Activated CD4-positive, alpha-beta T cell treated with anti-CD3 and anti-CD28 coated beads, Interleukin-2, amount 10 ng/mL, durations not matched to agents 7 days and 5 days (primary cell): ENCODE data around the gene YBX2. TPM values are rescaled to one million over a fixed set of nuclear protein-coding genes. Genes with fewer than 3 reads are reported as not detected.
A peak's percentile ranks its signal among the peaks of the same experiment; 100 is the strongest.

Experiments used
- CTCF ChIA-PET: fragments of 350-600 bp; sonication (Branson Sonifier 250); formaldehyde crosslinking; loops from one replicate; lab custom pipeline; 2021; ENCODE audit warnings: antibody characterized with exemption; lab: Charles Lee
- POLR2A ChIA-PET: fragments of 350-600 bp; sonication (Branson Sonifier 250); formaldehyde crosslinking; loops from one replicate; lab custom pipeline; 2021; ENCODE audit warnings: antibody characterized with exemption; lab: Charles Lee
- DNase-seq: peaks from one replicate; pipeline ENCODE4 v3.0.0-alpha.2; 2020
- H3K27ac Mint-ChIP-seq: one replicate; pipeline ENCODE4 v1.8.0; 2021; ENCODE audit warnings: mild to moderate bottlenecking, moderate library complexity, mixed read lengths
- H3K27me3 Mint-ChIP-seq: one replicate; pipeline ENCODE4 v1.8.0; 2021; ENCODE audit warnings: mixed read lengths
- H3K36me3 Mint-ChIP-seq: one replicate; pipeline ENCODE4 v1.8.0; 2021; ENCODE audit warnings: low read depth, mixed read lengths
- H3K4me1 Mint-ChIP-seq: one replicate; pipeline ENCODE4 v1.8.0; 2021; ENCODE audit warnings: mixed read lengths
- H3K4me3 Mint-ChIP-seq: one replicate; pipeline ENCODE4 v1.8.0; 2021; ENCODE audit warnings: mild to moderate bottlenecking, moderate library complexity, mixed read lengths
- H3K9me3 Mint-ChIP-seq: one replicate; pipeline ENCODE4 v1.8.0; 2021; ENCODE audit warnings: mixed read lengths
- total RNA-seq, 2 experiments: library from RNA; stranded (reverse); gene quantifications; one replicate each; pipeline ENCODE4 v1.2.3, GENCODE V29; 2021

YBX2 gene
- total RNA-seq, 2 experiments from 2014 or later, result 0.55 to 0.83 TPM

- Mint-ChIP-seq H3K36me3 (no peaks in the 10 kb centered on the region), H3K4me1 (peaks cover 26% of the 10 kb centered on the region), H3K27me3 (peaks cover 46% of the 10 kb centered on the region), H3K9me3 (no peaks in the 10 kb centered on the region), H3K27ac (no peak overlapping the region), H3K4me3 (no peak overlapping the region)
- DNase-seq, result no peak
- CTCF ChIA-PET, result interaction anchor here (1.1 to 2.1 kb wide), 4 partner anchors 9 to 41 kb away, joined by 3 to 11 read pairs (median 4); partner anchors contain the start of genes CTDNEP1, ELP5 and SLC2A4
- POLR2A ChIA-PET, result no interaction called here
Observed at GRCh38 chr17:7292729-7293128, 1.7 kb downstream of the YBX2 start.

GRCh38 chr17:7292194-7292593, 2.2 kb downstream of the YBX2 start:
- ChIA-PET CTCF (interaction anchor here (1.2 to 2.1 kb wide), 3 partner anchors 10 to 40 kb away, joined by 3 to 11 read pairs (median 4); partner anchors contain the start of genes CTDNEP1, ELP5 and SLC2A4), POLR2A (no interaction called here)
- Mint-ChIP-seq H3K4me3 (no peak overlapping the region), H3K27me3 (peaks cover 51% of the 10 kb centered on the region), H3K9me3 (no peaks in the 10 kb centered on the region), H3K4me1 (peaks cover 26% of the 10 kb centered on the region), H3K27ac (no peak overlapping the region), H3K36me3 (no peaks in the 10 kb centered on the region)
- no peak for DNase-seq

- Mint-ChIP-seq H3K9me3 (no peaks in the 10 kb centered on the region), H3K36me3 (no peaks in the 10 kb centered on the region), H3K4me3 (no peak overlapping the region), H3K27me3 (peaks cover 59% of the 10 kb centered on the region), H3K27ac (no peak overlapping the region), H3K4me1 (peaks cover 15% of the 10 kb centered on the region)
- ChIA-PET POLR2A (no interaction called here), CTCF (interaction anchor here (1.0 to 2.1 kb wide), 3 partner anchors 14 to 70 kb away, joined by 3 to 11 read pairs (median 3); no protein-coding TSS in a partner anchor)
- DNase-seq, result no peak
Observed at GRCh38 chr17:7290685-7291084, 3.8 kb downstream of the YBX2 start.

GRCh38 chr17:7290166-7290565, 4.3 kb downstream of the YBX2 start:
- no peaks in the 10 kb centered on the region for H3K9me3 Mint-ChIP-seq
- H3K4me3 Mint-ChIP-seq, result no peak overlapping the region
- POLR2A ChIA-PET, result no interaction called here
- DNase-seq, result no peak
- peaks cover 60% of the 10 kb centered on the region for H3K27me3 Mint-ChIP-seq
- peaks cover 11% of the 10 kb centered on the region for H3K4me1 Mint-ChIP-seq
- CTCF ChIA-PET, result interaction anchor here (1.4 kb wide), 1 partner anchor 70 kb away, joined by 3 read pairs; no protein-coding TSS in a partner anchor
- H3K27ac Mint-ChIP-seq, result no peak overlapping the region
- H3K36me3 Mint-ChIP-seq, result no peaks in the 10 kb centered on the region

GRCh38 chr17:7289256-7290032, 5.0 kb downstream of the YBX2 start:
- Mint-ChIP-seq H3K36me3 (no peaks in the 10 kb centered on the region), H3K4me1 (peaks cover 7% of the 10 kb centered on the region), H3K9me3 (no peaks in the 10 kb centered on the region), H3K27ac (no peak overlapping the region), H3K27me3 (peaks cover 56% of the 10 kb centered on the region), H3K4me3 (no peak overlapping the region)
- ChIA-PET POLR2A (interaction anchor here (0.6 kb wide), 1 partner anchor 15 kb away, joined by 3 read pairs; no protein-coding TSS in a partner anchor), CTCF (interaction anchor here (1.4 kb wide), 1 partner anchor 69 kb away, joined by 3 read pairs; no protein-coding TSS in a partner anchor)
- no peak for DNase-seq

GRCh38 chr17:7285679-7286078, 8.8 kb downstream of the YBX2 start:
- ChIA-PET POLR2A (no interaction called here), CTCF (interaction anchor here (0.7 to 3.4 kb wide), 5 partner anchors 11 to 49 kb away, joined by 3 to 26 read pairs (median 4); no protein-coding TSS in a partner anchor)
- Mint-ChIP-seq H3K27ac (no peak overlapping the region), H3K4me1 (peaks cover 11% of the 10 kb centered on the region), H3K4me3 (no peak overlapping the region), H3K27me3 (peaks cover 48% of the 10 kb centered on the region), H3K9me3 (no peaks in the 10 kb centered on the region), H3K36me3 (no peaks in the 10 kb centered on the region)
- DNase-seq, result no peak

- Mint-ChIP-seq H3K27ac (no peak overlapping the region), H3K9me3 (no peaks in the 10 kb centered on the region), H3K4me1 (peaks cover 19% of the 10 kb centered on the region), H3K36me3 (no peaks in the 10 kb centered on the region), H3K27me3 (peaks cover 45% of the 10 kb centered on the region), H3K4me3 (no peak overlapping the region)
- no peak for DNase-seq
- CTCF ChIA-PET, result interaction anchor here (1.1 to 3.4 kb wide), 3 partner anchors 11 to 21 kb away, joined by 3 to 26 read pairs (median 3); no protein-coding TSS in a partner anchor
- POLR2A ChIA-PET, result no interaction called here
Observed at GRCh38 chr17:7284911-7285310, 9.5 kb downstream of the YBX2 start.

GRCh38 chr17:7283471-7284216, 10.8 kb downstream of the YBX2 start:
- ChIA-PET POLR2A (no interaction called here), CTCF (interaction anchor here (0.6 to 3.4 kb wide), 7 partner anchors 10 to 405 kb away, joined by 3 to 26 read pairs (median 4); partner anchors contain the start of genes ACADVL, DLG4 and WRAP53)
- Mint-ChIP-seq H3K4me1 (peaks cover 19% of the 10 kb centered on the region), H3K36me3 (no peaks in the 10 kb centered on the region), H3K4me3 (no peak overlapping the region), H3K27ac (no peak overlapping the region), H3K27me3 (peaks cover 45% of the 10 kb centered on the region), H3K9me3 (no peaks in the 10 kb centered on the region)
- no peak for DNase-seq

GRCh38 chr17:7282752-7283321, 11.6 kb downstream of the YBX2 start:
- no peak for DNase-seq
- H3K36me3 Mint-ChIP-seq, result no peaks in the 10 kb centered on the region
- ChIA-PET CTCF (interaction anchor here (0.6 to 2.6 kb wide), 10 partner anchors 9 to 1297 kb away, joined by 3 to 20 read pairs (median 4); partner anchors contain the start of genes ACADVL, DLG4, TMEM102 and WRAP53), POLR2A (no interaction called here)
- no peaks in the 10 kb centered on the region for H3K9me3 Mint-ChIP-seq
- peaks cover 39% of the 10 kb centered on the region for H3K27me3 Mint-ChIP-seq
- no peak overlapping the region for H3K27ac Mint-ChIP-seq
- H3K4me3 Mint-ChIP-seq, result no peak overlapping the region
- peaks cover 19% of the 10 kb centered on the region for H3K4me1 Mint-ChIP-seq

GRCh38 chr17:7281953-7282751, 12.3 kb downstream of the YBX2 start:
- DNase-seq, result no peak
- ChIA-PET POLR2A (no interaction called here), CTCF (interaction anchor here (0.6 to 2.6 kb wide), 10 partner anchors 9 to 1297 kb away, joined by 3 to 20 read pairs (median 4); partner anchors contain the start of genes ACADVL, DLG4 and TMEM102)
- peaks cover 32% of the 10 kb centered on the region for H3K27me3 Mint-ChIP-seq
- H3K9me3 Mint-ChIP-seq, result no peaks in the 10 kb centered on the region
- peaks cover 19% of the 10 kb centered on the region for H3K4me1 Mint-ChIP-seq
- H3K27ac Mint-ChIP-seq, result no peak overlapping the region
- peak overlapping the region; percentile 52 for H3K4me3 Mint-ChIP-seq
- no peaks in the 10 kb centered on the region for H3K36me3 Mint-ChIP-seq

GRCh38 chr17:7281074-7281952, 13.1 kb downstream of the YBX2 start, which contains the start of gene SLC2A4:
Gene SLC2A4, plus strand, starts transcription at chr17:7281718. Its CDS starts 217 bp downstream, at chr17:7281935.
- peak within 1 kb of the TSS; percentile 57 for H3K4me3 Mint-ChIP-seq
- no peaks in the 10 kb centered on the region for H3K9me3 Mint-ChIP-seq
- no peaks in the 10 kb centered on the region for H3K36me3 Mint-ChIP-seq
- CTCF ChIA-PET, result interaction anchor here (0.7 to 2.6 kb wide), 6 partner anchors 11 to 36 kb away, joined by 3 to 20 read pairs (median 4); no protein-coding TSS in a partner anchor
- no peak within 1 kb of the TSS for H3K27ac Mint-ChIP-seq
- POLR2A ChIA-PET, result no interaction called here
- peak; percentile 83 for DNase-seq
- H3K27me3 Mint-ChIP-seq, result peaks cover 26% of the 10 kb centered on the region
- H3K4me1 Mint-ChIP-seq, result peaks cover 19% of the 10 kb centered on the region
